ENCODE data around the gene MRPS33. TPM values are rescaled to one million over a fixed set of nuclear protein-coding genes. Genes with fewer than 3 reads are reported as not detected.
A peak's percentile ranks its signal among the peaks of the same experiment; 100 is the strongest.

MRPS33 gene
- total and polyA plus RNA-seq, 2 of the 13 experiments (the other 11 are each of a cell fraction or from before 2014, with no cell fraction given) = 50.9 to 91.0 TPM

GRCh38 chr7:140989068-140989467 is 25.7 kb downstream of the MRPS33 start (continued):
- TF ChIP-seq MXI1 (IDR thresholded peaks at IDR 0.05; ENCODE audit: borderline replicate concordance, low read depth, low read length) = peak; percentile 36; the same call in 1 of the 3 replicates
- no peak for TF ChIP-seq ZNF781 (CRISPR knock-in tag; IDR thresholded peaks at IDR 0.05; ENCODE audit: borderline replicate concordance, not compliant biosample characterization)
- no peak for TF ChIP-seq MXD4 (CRISPR knock-in tag; IDR thresholded peaks at IDR 0.05)
- TF ChIP-seq CEBPG (CRISPR knock-in tag; IDR thresholded peaks at IDR 0.05) = 0 out of 2 replicates have a peak, but pooled peaks have one; percentile 4
- peak; percentile 34; the same call in 1 of the 2 replicates for TF ChIP-seq SOX5 (CRISPR knock-in tag; IDR thresholded peaks at IDR 0.05; ENCODE audit: borderline replicate concordance)
- TF ChIP-seq PPARG (CRISPR knock-in tag; conservative IDR thresholded peaks at IDR 0.05) = 0 out of 2 replicates have a peak, but pooled peaks have one; percentile 41
- 0 out of 2 replicates have a peak, but pooled peaks have one; percentile 29 for TF ChIP-seq BCL6 (CRISPR knock-in tag; IDR thresholded peaks at IDR 0.05)
- 0 out of 2 replicates have a peak, but pooled peaks have one; percentile 20 for TF ChIP-seq NR2F6 (IDR thresholded peaks at IDR 0.05)
- TF ChIP-seq NR2F6 (CRISPR knock-in tag; IDR thresholded peaks at IDR 0.05) = no peak
- no peak for TF ChIP-seq RBM22 (optimal IDR thresholded peaks at IDR 0.05; ENCODE audit: low read length)
- TF ChIP-seq SOX6 (IDR thresholded peaks at IDR 0.05) = no peak
- TF ChIP-seq SOX6 (CRISPR knock-in tag; IDR thresholded peaks at IDR 0.05) = peak; percentile 42; the same call in 1 of the 2 replicates
- TF ChIP-seq ZNF224 (CRISPR knock-in tag; IDR thresholded peaks at IDR 0.05) = no peak
- TF ChIP-seq NR2F1 (CRISPR knock-in tag; IDR thresholded peaks at IDR 0.05) = no peak
- TF ChIP-seq DRAP1 (CRISPR knock-in tag; IDR thresholded peaks at IDR 0.05) = peak; percentile 39; the same call in 1 of the 2 replicates
- TF ChIP-seq KMT2B (CRISPR knock-in tag; IDR thresholded peaks at IDR 0.05) = peak; percentile 31; the same call in 1 of the 2 replicates
- 0 out of 4 replicates have a peak, but pooled peaks of 1 of the 2 experiments have one; percentile 26 for TF ChIP-seq KLF16 (CRISPR knock-in tag; IDR thresholded peaks at IDR 0.05)
- peak; percentile 54; the same call in 1 of the 2 replicates for TF ChIP-seq SAP130 (CRISPR knock-in tag; IDR thresholded peaks at IDR 0.05; ENCODE audit: low read depth)

Measured in HepG2 (cell line).